Vagina (tissue), 2 donors: ENCODE results near the gene KLC3.

ENCODE experiments used
- POLR2A ChIP-seq, 2 donors: fragments of 450-650 bp; IDR thresholded peaks; one replicate each; pipeline ENCODE4 v1.6.1; 2017; ENCODE audit warnings: antibody characterized with exemption in 2 of 2, mild to moderate bottlenecking in 2 of 2, moderate library complexity in 2 of 2
- POLR2AphosphoS5 ChIP-seq, 2 donors: sonication (generic); formaldehyde crosslinking; IDR thresholded peaks; one replicate each; pipeline ENCODE4 v1.9.0; 2017; ENCODE audit warnings: antibody characterized with exemption in 2 of 2, mild to moderate bottlenecking in 2 of 2, low read depth in 1 of 2; ENCODE audit not compliant: insufficient read depth in 1 of 2
- TF ChIP-seq, protein P1 (sequence below), 3 experiments: fragments of 450-650 bp in 2 of 3; fragments of 200-600 bp in 1 of 3; sonication (generic) in 1 of 3; IDR thresholded peaks; one replicate each; pipeline ENCODE4 v1.5.1; 2017 to 2019; ENCODE audit warnings: antibody characterized with exemption in 3 of 3, mild to moderate bottlenecking in 2 of 3, moderate library complexity in 2 of 3

GRCh38 chr19:45352914-45353796, 12.6 kb downstream of the KLC3 start:
- TF ChIP-seq, protein P1, sequence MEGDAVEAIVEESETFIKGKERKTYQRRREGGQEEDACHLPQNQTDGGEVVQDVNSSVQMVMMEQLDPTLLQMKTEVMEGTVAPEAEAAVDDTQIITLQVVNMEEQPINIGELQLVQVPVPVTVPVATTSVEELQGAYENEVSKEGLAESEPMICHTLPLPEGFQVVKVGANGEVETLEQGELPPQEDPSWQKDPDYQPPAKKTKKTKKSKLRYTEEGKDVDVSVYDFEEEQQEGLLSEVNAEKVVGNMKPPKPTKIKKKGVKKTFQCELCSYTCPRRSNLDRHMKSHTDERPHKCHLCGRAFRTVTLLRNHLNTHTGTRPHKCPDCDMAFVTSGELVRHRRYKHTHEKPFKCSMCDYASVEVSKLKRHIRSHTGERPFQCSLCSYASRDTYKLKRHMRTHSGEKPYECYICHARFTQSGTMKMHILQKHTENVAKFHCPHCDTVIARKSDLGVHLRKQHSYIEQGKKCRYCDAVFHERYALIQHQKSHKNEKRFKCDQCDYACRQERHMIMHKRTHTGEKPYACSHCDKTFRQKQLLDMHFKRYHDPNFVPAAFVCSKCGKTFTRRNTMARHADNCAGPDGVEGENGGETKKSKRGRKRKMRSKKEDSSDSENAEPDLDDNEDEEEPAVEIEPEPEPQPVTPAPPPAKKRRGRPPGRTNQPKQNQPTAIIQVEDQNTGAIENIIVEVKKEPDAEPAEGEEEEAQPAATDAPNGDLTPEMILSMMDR (IDR thresholded peaks at IDR 0.05) = no peak
- TF ChIP-seq POLR2AphosphoS5 (IDR thresholded peaks at IDR 0.05; ENCODE audit: insufficient read depth in 1 of 2, low read depth in 1 of 2) = no peak
- TF ChIP-seq POLR2A (IDR thresholded peaks at IDR 0.05) = no peak
